DMS 273 (cell line): ENCODE results near the gene GLIPR2.
A peak's percentile ranks its signal among the peaks of the same experiment; 100 is the strongest.
"Not testable (repeated sequence)": the region's sequence is repeated elsewhere in the genome, so short reads cannot be mapped to it uniquely, and the experiment has no call there.

Experiments used
- DNase-seq: peaks from one replicate; lab custom pipeline; 2025; ENCODE audit not compliant: unreplicated experiment; lab: John Stamatoyannopoulos, UW

Gene GLIPR2

GRCh38 chr9:36143245-36143641 lies 6.7 kb downstream of the GLIPR2 start:
- DNase-seq, result no peak

GRCh38 chr9:36144309-36145232 lies 8.0 kb downstream of the GLIPR2 start:
- DNase-seq, result no peak

- no peak for DNase-seq
These were observed 9.4 kb downstream of the GLIPR2 start for GRCh38 chr9:36145970-36146369.

- DNase-seq, result no peak
These were observed 10.1 kb downstream of the GLIPR2 start for GRCh38 chr9:36146651-36147050.

- DNase-seq, result no peak
These were observed 11.1 kb downstream of the GLIPR2 start for GRCh38 chr9:36147441-36148175.

GRCh38 chr9:36148311-36149051 lies 11.9 kb downstream of the GLIPR2 start:
- peak; percentile 83 for DNase-seq

GRCh38 chr9:36149197-36149596 lies 12.7 kb downstream of the GLIPR2 start:
- DNase-seq, result no peak

GRCh38 chr9:36150574-36151315 lies 14.2 kb downstream of the GLIPR2 start:
- no peak for DNase-seq

GRCh38 chr9:36151316-36152210 lies 15.0 kb downstream of the GLIPR2 start:
- no peak for DNase-seq

GRCh38 chr9:36152741-36153438 lies 16.4 kb downstream of the GLIPR2 start:
- DNase-seq, result no peak

GRCh38 chr9:36153746-36154145 lies 17.2 kb downstream of the GLIPR2 start:
- DNase-seq, result no peak

GRCh38 chr9:36154331-36154952 lies 17.9 kb downstream of the GLIPR2 start:
- peak; percentile 45 for DNase-seq

GRCh38 chr9:36156116-36156515 lies 19.6 kb downstream of the GLIPR2 start:
- no peak for DNase-seq

- DNase-seq, result no peak
These were observed 21.6 kb downstream of the GLIPR2 start for GRCh38 chr9:36158122-36158521.

- no peak for DNase-seq
These were observed 22.4 kb downstream of the GLIPR2 start for GRCh38 chr9:36158917-36159316.

- not testable (repeated sequence) for DNase-seq
These were observed 23.0 kb downstream of the GLIPR2 start for GRCh38 chr9:36159509-36159908.

GRCh38 chr9:36160126-36160525 lies 23.6 kb downstream of the GLIPR2 start:
- not testable (repeated sequence) for DNase-seq

- no peak for DNase-seq
These were observed 24.7 kb downstream of the GLIPR2 start for GRCh38 chr9:36161187-36161586.
